ENCODE results near the gene ABCC1. TPM values are rescaled to one million over a fixed set of nuclear protein-coding genes. Genes with fewer than 3 reads are reported as not detected.
A peak's percentile ranks its signal among the peaks of the same experiment; 100 is the strongest.

The ABCC1 gene
- polyA plus RNA-seq, 3 donors, result 1.4 to 23.6 (median 3.0) TPM

DNA sequence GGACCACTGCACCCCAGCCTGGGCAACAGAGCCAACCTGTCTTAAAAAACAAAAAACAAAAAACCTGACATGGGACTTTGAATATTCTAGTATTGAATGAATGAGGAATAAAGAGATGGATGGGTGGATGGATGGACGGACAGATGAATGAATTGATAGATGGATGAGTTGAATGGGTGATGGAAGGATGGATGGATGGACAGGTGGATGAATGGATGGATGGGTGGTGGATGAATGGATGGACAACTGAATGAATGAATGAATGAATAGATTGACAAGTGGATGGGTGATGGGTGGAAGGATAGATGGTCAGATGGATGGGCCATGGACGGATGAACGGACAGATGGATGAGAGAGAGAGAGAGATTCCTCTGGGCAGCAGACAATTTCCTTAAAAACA lies 38.2 kb upstream of the ABCC1 start:
- no peak for DNase-seq
- Histone ChIP-seq H3K4me3 (replicated peaks in 1 of 3; ENCODE audit: low read depth in 2 of 3, low read length in 3 of 3) (no peak overlapping the region), H4K20me1 (ENCODE audit: insufficient read depth, low read length) (no peaks in the 10 kb centered on the region), H3K9me3 (replicated peaks in 1 of 2; ENCODE audit: control insufficient read depth in 1 of 2, insufficient read depth in 1 of 2, low read length in 2 of 2) (peaks cover 0 to 8% of the 10 kb centered on the region in 2 donors), H3K27ac (ENCODE audit: low read depth in 1 of 2, low read length in 2 of 2) (no peak overlapping the region), H3K9ac (ENCODE audit: insufficient read depth, low read length, poor library complexity, severe bottlenecking) (no peak overlapping the region), H3K4me1 (ENCODE audit: control insufficient read depth in 1 of 2, insufficient read depth in 2 of 2, low read length in 2 of 2) (peaks cover 0 to 3% of the 10 kb centered on the region in 2 donors), H3K36me3 (replicated peaks in 1 of 2; ENCODE audit: control insufficient read depth in 1 of 2, insufficient read depth in 2 of 2, low read length in 2 of 2) (no peaks in the 10 kb centered on the region), H2AFZ (ENCODE audit: insufficient read depth, low read depth, low read length, poor library complexity, severe bottlenecking) (no peak overlapping the region), H3K27me3 (ENCODE audit: control insufficient read depth in 2 of 2, insufficient read depth in 2 of 2, low read length in 2 of 2) (no peaks in the 10 kb centered on the region), H3K4me2 (replicated peaks; ENCODE audit: extremely low read depth, low read length, poor library complexity, severe bottlenecking) (no peak overlapping the region), H3K79me2 (ENCODE audit: insufficient read depth, low read length) (no peaks in the 10 kb centered on the region)
- 89% methylated on average over 1 of the region's 3 CpGs for WGBS (ENCODE audit: insufficient coverage)
- Mint-ChIP-seq H3K9me3 (peaks cover 0 to 11% (median 7%) of the 10 kb centered on the region in 7 donors), H3K4me3 (no peak overlapping the region), H3K36me3 (no peaks in the 10 kb centered on the region), H3K27me3 (ENCODE audit: low read depth in 3 of 3) (peaks cover 0 to 2% (median 2%) of the 10 kb centered on the region in 3 donors), H3K27ac (no peak overlapping the region), H3K4me1 (peaks cover 7% of the 10 kb centered on the region)
- TF ChIP-seq, protein P1, sequence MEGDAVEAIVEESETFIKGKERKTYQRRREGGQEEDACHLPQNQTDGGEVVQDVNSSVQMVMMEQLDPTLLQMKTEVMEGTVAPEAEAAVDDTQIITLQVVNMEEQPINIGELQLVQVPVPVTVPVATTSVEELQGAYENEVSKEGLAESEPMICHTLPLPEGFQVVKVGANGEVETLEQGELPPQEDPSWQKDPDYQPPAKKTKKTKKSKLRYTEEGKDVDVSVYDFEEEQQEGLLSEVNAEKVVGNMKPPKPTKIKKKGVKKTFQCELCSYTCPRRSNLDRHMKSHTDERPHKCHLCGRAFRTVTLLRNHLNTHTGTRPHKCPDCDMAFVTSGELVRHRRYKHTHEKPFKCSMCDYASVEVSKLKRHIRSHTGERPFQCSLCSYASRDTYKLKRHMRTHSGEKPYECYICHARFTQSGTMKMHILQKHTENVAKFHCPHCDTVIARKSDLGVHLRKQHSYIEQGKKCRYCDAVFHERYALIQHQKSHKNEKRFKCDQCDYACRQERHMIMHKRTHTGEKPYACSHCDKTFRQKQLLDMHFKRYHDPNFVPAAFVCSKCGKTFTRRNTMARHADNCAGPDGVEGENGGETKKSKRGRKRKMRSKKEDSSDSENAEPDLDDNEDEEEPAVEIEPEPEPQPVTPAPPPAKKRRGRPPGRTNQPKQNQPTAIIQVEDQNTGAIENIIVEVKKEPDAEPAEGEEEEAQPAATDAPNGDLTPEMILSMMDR (IDR thresholded peaks at IDR 0.05), result no peak
- intact Hi-C loops (cut with micrococcal nuclease), result no loop called here

DNA sequence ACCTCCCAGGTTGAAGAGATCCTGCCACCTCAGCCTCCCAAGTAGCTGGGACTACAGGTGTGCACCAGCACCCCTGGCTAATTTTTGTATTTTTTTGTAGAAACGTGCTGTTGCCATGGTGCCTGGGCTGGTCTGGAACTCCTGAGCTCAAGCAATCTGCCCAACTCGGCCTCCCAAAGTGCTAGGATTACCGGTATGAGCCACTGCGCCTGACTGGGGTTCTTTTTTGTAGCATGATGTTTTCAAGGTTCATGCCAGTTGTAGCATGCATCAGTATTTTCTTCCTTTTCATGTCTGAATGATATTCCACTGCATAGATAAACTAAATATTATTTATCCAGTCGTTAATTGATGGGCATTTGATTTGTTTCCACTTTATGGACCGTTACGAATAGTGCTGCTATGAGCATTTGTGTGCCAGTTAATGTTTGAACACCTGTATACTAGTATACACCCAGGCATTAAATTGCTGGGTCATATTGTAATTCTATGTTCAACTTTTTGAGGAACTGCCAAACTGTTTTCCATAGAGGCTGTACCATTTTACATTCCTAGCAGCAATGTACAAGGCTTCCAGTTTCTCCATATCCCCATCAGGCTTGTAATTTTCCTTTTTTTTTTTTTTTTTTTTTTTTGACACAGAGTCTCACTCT lies 36.2 kb upstream of the ABCC1 start:
- H4K20me1 ChIP-seq (ENCODE audit: insufficient read depth, low read length), result no peaks in the 10 kb centered on the region
- H3K4me2 ChIP-seq (replicated peaks; ENCODE audit: extremely low read depth, low read length, poor library complexity, severe bottlenecking), result no peak overlapping the region
- Mint-ChIP-seq H3K4me3 (peak overlapping the region in 1 of 2 donors; percentile 15), H3K27ac (peak overlapping the region in 2 of 7 donors; percentile 68 to 85), H3K36me3 (no peaks in the 10 kb centered on the region), H3K27me3 (ENCODE audit: low read depth in 3 of 3) (peaks cover 0 to 2% (median 1%) of the 10 kb centered on the region in 3 donors), H3K4me1 (peaks cover 7% of the 10 kb centered on the region), H3K9me3 (peaks cover 0 to 7% (median 2%) of the 10 kb centered on the region in 7 donors)
- intact Hi-C loops (cut with micrococcal nuclease), result no loop called here
- TF ChIP-seq, protein P1 (IDR thresholded peaks at IDR 0.05), result no peak
- no peak for DNase-seq
- no peak overlapping the region for H3K9ac ChIP-seq (ENCODE audit: insufficient read depth, low read length, poor library complexity, severe bottlenecking)
- peaks cover 0 to 3% of the 10 kb centered on the region in 2 donors for H3K4me1 ChIP-seq (ENCODE audit: control insufficient read depth in 1 of 2, insufficient read depth in 2 of 2, low read length in 2 of 2)
- H3K79me2 ChIP-seq (ENCODE audit: insufficient read depth, low read length), result no peaks in the 10 kb centered on the region
- no peak overlapping the region for H3K4me3 ChIP-seq (replicated peaks in 1 of 3; ENCODE audit: low read depth in 2 of 3, low read length in 3 of 3)
- 65% methylated on average over 4 of the region's 7 CpGs for WGBS (ENCODE audit: insufficient coverage)
- no peaks in the 10 kb centered on the region for H3K9me3 ChIP-seq (replicated peaks in 1 of 2; ENCODE audit: control insufficient read depth in 1 of 2, insufficient read depth in 1 of 2, low read length in 2 of 2)
- no peaks in the 10 kb centered on the region for H3K27me3 ChIP-seq (ENCODE audit: control insufficient read depth in 2 of 2, insufficient read depth in 2 of 2, low read length in 2 of 2)
- no peak overlapping the region for H3K27ac ChIP-seq (ENCODE audit: low read depth in 1 of 2, low read length in 2 of 2)
- H2AFZ ChIP-seq (ENCODE audit: insufficient read depth, low read depth, low read length, poor library complexity, severe bottlenecking), result no peak overlapping the region
- no peaks in the 10 kb centered on the region for H3K36me3 ChIP-seq (replicated peaks in 1 of 2; ENCODE audit: control insufficient read depth in 1 of 2, insufficient read depth in 2 of 2, low read length in 2 of 2)
